GM21737 (cell line): ENCODE measurements around the gene DUOX2.
"Not testable (repeated sequence)": the region's sequence is repeated elsewhere in the genome, so short reads cannot be mapped to it uniquely, and the experiment has no call there.

Experiments
- ATAC-seq: cut with Tn5 transposase; IDR thresholded peaks from one replicate; pipeline ENCODE4 v1.9.1; 2021; ENCODE audit warnings: mild to moderate bottlenecking, moderate library complexity; ENCODE audit not compliant: unreplicated experiment

DUOX2 gene

GRCh38 chr15:45120081-45120972 lies 6.4 kb upstream of the DUOX2 start:
- no peak for ATAC-seq

- no peak for ATAC-seq
Measured at GRCh38 chr15:45118996-45119395, 5.0 kb upstream of the DUOX2 start.

GRCh38 chr15:45118131-45118588 lies 4.2 kb upstream of the DUOX2 start:
- peak; percentile 88 for ATAC-seq

- no peak for ATAC-seq
Measured at GRCh38 chr15:45117308-45118130, 3.5 kb upstream of the DUOX2 start.

GRCh38 chr15:45116482-45117307 lies 2.7 kb upstream of the DUOX2 start:
- ATAC-seq, result no peak

GRCh38 chr15:45116006-45116481 lies 2.1 kb upstream of the DUOX2 start:
- ATAC-seq, result no peak

GRCh38 chr15:45115312-45115820 lies 1.4 kb upstream of the DUOX2 start:
- no peak for ATAC-seq

- no peak for ATAC-seq
Measured at GRCh38 chr15:45114751-45115085, 746 bp upstream of the DUOX2 start.

- ATAC-seq, result no peak
Measured at GRCh38 chr15:45113380-45113990, 487 bp downstream of the DUOX2 start.

GRCh38 chr15:45112591-45113379 lies 1.2 kb downstream of the DUOX2 start:
- no peak for ATAC-seq

GRCh38 chr15:45112143-45112590 lies 1.8 kb downstream of the DUOX2 start:
- no peak for ATAC-seq

GRCh38 chr15:45111390-45112142 lies 2.4 kb downstream of the DUOX2 start:
- ATAC-seq, result no peak

GRCh38 chr15:45110256-45110820 lies 3.6 kb downstream of the DUOX2 start:
- no peak for ATAC-seq

- ATAC-seq, result no peak
Measured at GRCh38 chr15:45107941-45108630, 5.9 kb downstream of the DUOX2 start.

GRCh38 chr15:45106002-45106790 lies 7.8 kb downstream of the DUOX2 start:
- no peak for ATAC-seq

GRCh38 chr15:45105586-45105985 lies 8.4 kb downstream of the DUOX2 start:
- ATAC-seq, result no peak

- ATAC-seq, result not testable (repeated sequence)
Measured at GRCh38 chr15:45104170-45104569, 9.8 kb downstream of the DUOX2 start.
